Measurements from ENCODE around the gene ARSB.
"Not testable (repeated sequence)": the region's sequence is repeated elsewhere in the genome, so short reads cannot be mapped to it uniquely, and the experiment has no call there.

ARSB gene

GRCh38 chr5:78771260-78772205 is 213.6 kb downstream of the ARSB start:
- DNase-seq = no peak

GRCh38 chr5:78768781-78769380 is 216.2 kb downstream of the ARSB start:
- no peak for DNase-seq

- DNase-seq = no peak
Measured at GRCh38 chr5:78766412-78766762, 218.7 kb downstream of the ARSB start.

- DNase-seq = no peak
Measured at GRCh38 chr5:78765756-78766411, 219.2 kb downstream of the ARSB start.

GRCh38 chr5:78765116-78765515 is 220.0 kb downstream of the ARSB start:
- DNase-seq = no peak

GRCh38 chr5:78763659-78764189 is 221.4 kb downstream of the ARSB start:
- no peak for DNase-seq

- DNase-seq = not testable (repeated sequence)
Measured at GRCh38 chr5:78762743-78763142, 222.4 kb downstream of the ARSB start.

GRCh38 chr5:78761840-78762239 is 223.3 kb downstream of the ARSB start:
- DNase-seq = no peak

GRCh38 chr5:78760770-78761169 is 224.3 kb downstream of the ARSB start:
- no peak for DNase-seq

GRCh38 chr5:78760366-78760765 is 224.7 kb downstream of the ARSB start:
- no peak for DNase-seq

- no peak for DNase-seq
Measured at GRCh38 chr5:78758169-78758839, 226.8 kb downstream of the ARSB start.

- no peak for DNase-seq
Measured at GRCh38 chr5:78757269-78758053, 227.6 kb downstream of the ARSB start.

- no peak for DNase-seq
Measured at GRCh38 chr5:78756858-78757257, 228.3 kb downstream of the ARSB start.

GRCh38 chr5:78755822-78756429 is 229.2 kb downstream of the ARSB start:
- DNase-seq = no peak

- no peak for DNase-seq
Measured at GRCh38 chr5:78754655-78755054, 230.5 kb downstream of the ARSB start.

GRCh38 chr5:78753093-78753531 is 232.0 kb downstream of the ARSB start:
- DNase-seq = no peak

GRCh38 chr5:78751872-78752271 is 233.2 kb downstream of the ARSB start:
- DNase-seq = no peak

- DNase-seq = no peak
Measured at GRCh38 chr5:78750281-78750680, 234.8 kb downstream of the ARSB start.

GRCh38 chr5:78747705-78748359 is 237.3 kb downstream of the ARSB start:
- DNase-seq = no peak

GRCh38 chr5:78747055-78747454 is 238.1 kb downstream of the ARSB start:
- no peak for DNase-seq

Measured in stimulated activated CD4-positive, alpha-beta T cell treated with anti-CD3 and anti-CD28 coated beads, Interleukin-4, amount 100 ng/mL, for 1 hour (primary cell).